HFF-Myc (cell line): ENCODE data around the gene SYNRG.

ENCODE experiments used
- DNase-seq: peaks from one replicate; pipeline ENCODE4 v3.0.0-alpha.2; 2011; ENCODE audit warnings: low read depth; ENCODE audit errors: extremely low read depth
- H3K4me3 ChIP-seq: replicated peaks from 2 replicates; pipeline ENCODE4 v1.5.1; 2011; ENCODE audit warnings: low read depth, mild to moderate bottlenecking, control low read depth, low read length
- TF ChIP-seq, protein P1 (sequence below): IDR thresholded peaks from 2 replicates; pipeline ENCODE4 v1.5.1; 2012; ENCODE audit warnings: mild to moderate bottlenecking, low read depth, low read length, control low read depth; ENCODE audit errors: missing control alignments

SYNRG gene

GRCh38 chr17:37546302-37546701 lies 62.9 kb downstream of the SYNRG start:
- TF ChIP-seq, protein P1, sequence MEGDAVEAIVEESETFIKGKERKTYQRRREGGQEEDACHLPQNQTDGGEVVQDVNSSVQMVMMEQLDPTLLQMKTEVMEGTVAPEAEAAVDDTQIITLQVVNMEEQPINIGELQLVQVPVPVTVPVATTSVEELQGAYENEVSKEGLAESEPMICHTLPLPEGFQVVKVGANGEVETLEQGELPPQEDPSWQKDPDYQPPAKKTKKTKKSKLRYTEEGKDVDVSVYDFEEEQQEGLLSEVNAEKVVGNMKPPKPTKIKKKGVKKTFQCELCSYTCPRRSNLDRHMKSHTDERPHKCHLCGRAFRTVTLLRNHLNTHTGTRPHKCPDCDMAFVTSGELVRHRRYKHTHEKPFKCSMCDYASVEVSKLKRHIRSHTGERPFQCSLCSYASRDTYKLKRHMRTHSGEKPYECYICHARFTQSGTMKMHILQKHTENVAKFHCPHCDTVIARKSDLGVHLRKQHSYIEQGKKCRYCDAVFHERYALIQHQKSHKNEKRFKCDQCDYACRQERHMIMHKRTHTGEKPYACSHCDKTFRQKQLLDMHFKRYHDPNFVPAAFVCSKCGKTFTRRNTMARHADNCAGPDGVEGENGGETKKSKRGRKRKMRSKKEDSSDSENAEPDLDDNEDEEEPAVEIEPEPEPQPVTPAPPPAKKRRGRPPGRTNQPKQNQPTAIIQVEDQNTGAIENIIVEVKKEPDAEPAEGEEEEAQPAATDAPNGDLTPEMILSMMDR = no peak
- H3K4me3 ChIP-seq = no peak overlapping the region
- DNase-seq = no peak

GRCh38 chr17:37545486-37545885 lies 63.7 kb downstream of the SYNRG start:
- DNase-seq = no peak
- no peak overlapping the region for H3K4me3 ChIP-seq
- TF ChIP-seq, protein P1 = no peak

DNA sequence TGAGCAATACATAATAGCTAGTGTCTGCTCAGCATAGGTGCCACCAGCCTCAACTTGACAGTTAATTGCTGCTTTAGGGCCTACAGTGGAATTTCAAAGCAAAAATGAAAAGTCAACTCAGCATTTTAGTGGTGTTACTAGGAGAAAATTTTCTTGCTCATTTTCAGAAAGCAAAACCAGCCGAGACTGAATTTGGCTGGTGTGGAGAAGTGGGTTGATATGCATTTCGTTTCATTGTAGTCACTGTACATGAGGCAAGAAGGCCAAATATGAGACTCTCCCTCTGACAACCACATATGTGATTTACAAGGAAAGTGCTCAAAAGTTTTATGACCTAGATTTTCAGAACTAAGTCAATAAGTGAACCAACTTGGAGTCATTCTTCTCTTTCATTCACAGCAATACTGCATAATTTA lies 65.6 kb downstream of the SYNRG start:
- no peak for DNase-seq
- H3K4me3 ChIP-seq = no peak overlapping the region
- TF ChIP-seq, protein P1 = no peak

- TF ChIP-seq, protein P1 = no peak
- DNase-seq = no peak
- H3K4me3 ChIP-seq = no peak overlapping the region
Measured at GRCh38 chr17:37541880-37542660, 67.1 kb downstream of the SYNRG start.

DNA sequence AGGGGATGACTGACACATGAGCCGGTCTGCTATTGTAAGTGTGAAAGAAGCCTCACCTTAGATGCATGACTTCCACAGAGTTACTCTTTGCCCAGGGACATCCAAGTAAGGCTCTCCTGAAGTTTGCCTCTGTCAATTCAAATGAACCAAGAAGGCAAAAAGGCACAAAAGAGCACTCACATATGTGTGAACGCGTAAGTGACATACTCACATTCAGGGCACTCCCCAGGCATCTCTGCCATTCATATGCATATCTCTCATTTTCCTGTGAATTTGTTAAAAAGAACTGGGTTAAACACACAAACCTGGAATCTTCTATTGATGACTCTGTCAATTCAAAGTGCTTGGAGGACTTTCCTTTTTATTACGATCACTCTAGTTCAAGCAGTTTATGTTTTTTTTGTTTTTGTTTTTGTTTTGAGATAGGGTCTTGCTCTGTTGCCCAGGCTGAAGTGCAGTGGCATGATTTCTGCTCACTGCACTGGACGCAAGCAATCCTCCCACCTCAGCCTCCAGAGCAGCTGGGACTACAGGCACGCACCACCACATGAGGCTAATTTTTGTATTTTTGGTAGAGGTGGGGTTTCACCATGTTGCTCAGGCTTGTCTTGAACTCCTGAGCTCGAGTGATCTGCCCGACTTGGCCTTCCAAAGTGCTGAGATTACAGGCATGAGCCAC lies 70.1 kb downstream of the SYNRG start:
- DNase-seq = no peak
- no peak overlapping the region for H3K4me3 ChIP-seq
- TF ChIP-seq, protein P1 = no peak

DNA sequence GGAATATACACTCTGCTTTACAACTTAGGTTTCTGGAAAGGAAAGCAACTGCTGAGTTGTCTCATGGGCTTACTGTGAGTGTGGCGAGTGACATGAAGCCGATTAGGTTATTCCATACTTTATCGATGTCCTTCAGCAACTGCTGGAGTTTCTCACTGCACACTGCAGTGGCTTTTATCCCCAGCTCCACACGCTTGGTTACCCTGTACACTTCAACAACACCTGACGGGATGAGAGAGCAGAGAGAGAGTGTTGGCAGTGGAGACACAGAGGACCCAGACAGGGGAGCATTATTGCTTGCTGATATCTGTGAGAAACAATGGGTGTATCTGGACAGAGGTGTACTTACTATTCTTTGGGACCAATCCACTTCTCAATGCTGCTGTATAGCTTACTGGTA lies 73.3 kb downstream of the SYNRG start:
- TF ChIP-seq, protein P1 = no peak
- no peak for DNase-seq
- no peak overlapping the region for H3K4me3 ChIP-seq
